GM19372 (cell line): ENCODE data around the gene DUSP9.

Source experiments
- ATAC-seq: cut with Tn5 transposase; IDR thresholded peaks from one replicate; pipeline ENCODE4 v1.9.1; 2021; ENCODE audit warnings: mild to moderate bottlenecking, low read depth, moderate library complexity; ENCODE audit not compliant: unreplicated experiment

The DUSP9 gene

GRCh38 chrX:153645921-153646488 lies 998 bp upstream of the DUSP9 start:
- no peak for ATAC-seq

DNA sequence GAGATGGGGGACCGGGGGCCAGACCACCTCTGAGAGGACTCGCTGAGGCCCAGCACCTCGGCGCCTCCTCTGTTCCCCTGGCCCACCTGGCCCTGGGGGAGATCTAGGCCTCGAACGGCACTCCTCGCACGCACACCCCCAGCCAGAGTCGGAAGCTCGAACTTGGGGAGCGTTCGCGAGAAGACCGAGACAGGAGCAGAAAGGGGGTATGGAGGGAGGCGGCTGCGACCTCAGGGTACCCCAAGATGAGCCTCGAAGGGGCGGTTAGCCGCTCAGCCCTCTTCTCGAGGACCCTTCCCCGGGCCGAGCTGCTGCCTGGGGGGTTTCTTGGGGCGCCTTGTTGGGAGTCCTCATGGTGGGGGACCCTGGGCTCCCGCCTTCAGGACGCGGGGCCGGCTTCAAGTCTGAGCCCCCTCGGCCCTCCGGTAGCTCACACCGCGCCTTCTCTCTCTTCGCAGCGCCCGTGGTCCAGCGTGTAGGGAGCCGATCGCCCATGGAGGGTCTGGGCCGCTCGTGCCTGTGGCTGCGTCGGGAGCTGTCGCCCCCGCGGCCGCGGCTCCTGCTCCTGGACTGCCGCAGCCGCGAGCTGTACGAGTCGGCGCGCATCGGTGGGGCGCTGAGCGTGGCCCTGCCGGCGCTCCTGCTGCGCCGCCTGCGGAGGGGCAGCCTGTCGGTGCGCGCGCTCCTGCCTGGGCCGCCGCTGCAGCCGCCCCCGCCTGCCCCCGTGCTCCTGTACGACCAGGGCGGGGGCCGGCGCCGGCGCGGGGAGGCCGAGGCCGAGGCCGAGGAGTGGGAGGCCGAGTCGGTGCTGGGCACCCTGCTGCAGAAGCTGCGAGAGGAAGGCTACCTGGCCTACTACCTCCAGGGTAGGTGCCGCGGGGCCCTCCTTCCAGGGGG lies 706 bp downstream of the DUSP9 start:
- no peak for ATAC-seq

GRCh38 chrX:153648358-153649177 lies 1.6 kb downstream of the DUSP9 start:
- no peak for ATAC-seq

- ATAC-seq = no peak
These were observed 2.3 kb downstream of the DUSP9 start for GRCh38 chrX:153649178-153649914.

DNA sequence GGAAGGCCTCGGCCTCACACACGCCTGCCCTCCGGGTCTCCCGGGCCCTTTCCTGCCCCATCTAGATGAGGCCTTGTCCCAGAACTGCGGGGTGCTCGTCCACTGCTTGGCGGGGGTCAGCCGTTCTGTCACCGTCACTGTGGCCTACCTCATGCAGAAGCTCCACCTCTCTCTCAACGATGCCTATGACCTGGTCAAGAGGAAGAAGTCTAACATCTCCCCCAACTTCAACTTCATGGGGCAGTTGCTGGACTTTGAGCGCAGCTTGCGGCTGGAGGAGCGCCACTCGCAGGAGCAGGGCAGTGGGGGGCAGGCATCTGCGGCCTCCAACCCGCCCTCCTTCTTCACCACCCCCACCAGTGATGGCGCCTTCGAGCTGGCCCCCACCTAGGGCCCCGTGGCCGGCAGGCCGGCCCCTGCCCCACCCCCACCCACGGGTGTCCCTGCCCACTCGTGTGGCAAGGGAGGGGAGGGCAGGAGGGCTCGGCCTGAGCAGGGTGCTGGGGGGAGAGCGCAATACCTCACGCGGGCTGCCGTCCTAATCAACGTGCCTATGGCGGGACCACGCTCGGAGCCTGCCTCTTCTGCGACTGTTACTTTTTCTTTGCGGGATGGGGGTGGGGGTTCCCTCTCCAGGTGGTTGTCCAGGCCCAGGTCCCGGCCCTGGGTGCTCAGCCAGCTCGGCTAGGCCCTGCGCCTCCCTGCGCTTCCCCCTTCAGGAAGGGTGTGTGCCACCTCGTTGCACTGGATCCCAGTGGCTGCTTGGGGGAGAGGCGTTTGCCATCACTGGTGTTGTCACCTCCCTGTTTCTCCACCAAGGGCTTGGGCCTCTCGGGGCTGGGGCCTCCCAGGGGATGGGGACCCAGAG lies 3.1 kb downstream of the DUSP9 start:
- ATAC-seq = no peak

DNA sequence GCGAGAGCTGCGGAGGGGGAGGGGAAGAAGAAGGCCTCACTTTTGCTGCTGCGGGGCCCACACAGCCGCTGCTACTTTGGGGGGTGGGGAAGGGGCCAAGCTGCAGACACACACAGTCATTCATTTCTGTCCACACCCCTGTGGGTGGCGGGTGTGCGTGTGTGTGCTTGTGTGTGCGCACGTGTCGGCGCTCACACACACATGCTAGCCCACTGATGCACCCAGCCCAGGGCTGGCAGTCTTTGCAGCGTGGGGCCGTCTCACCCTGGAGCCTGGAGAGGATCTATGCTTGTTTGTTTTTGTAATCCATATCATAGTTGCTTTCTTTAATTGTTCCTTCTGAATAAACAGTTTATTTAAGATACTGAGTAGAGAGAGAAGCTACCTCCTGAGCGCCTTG lies 4.0 kb downstream of the DUSP9 start:
- no peak for ATAC-seq

- no peak for ATAC-seq
These were observed 4.6 kb downstream of the DUSP9 start for GRCh38 chrX:153651540-153652079.

- ATAC-seq = no peak
These were observed 6.6 kb downstream of the DUSP9 start for GRCh38 chrX:153653556-153653955.

DNA sequence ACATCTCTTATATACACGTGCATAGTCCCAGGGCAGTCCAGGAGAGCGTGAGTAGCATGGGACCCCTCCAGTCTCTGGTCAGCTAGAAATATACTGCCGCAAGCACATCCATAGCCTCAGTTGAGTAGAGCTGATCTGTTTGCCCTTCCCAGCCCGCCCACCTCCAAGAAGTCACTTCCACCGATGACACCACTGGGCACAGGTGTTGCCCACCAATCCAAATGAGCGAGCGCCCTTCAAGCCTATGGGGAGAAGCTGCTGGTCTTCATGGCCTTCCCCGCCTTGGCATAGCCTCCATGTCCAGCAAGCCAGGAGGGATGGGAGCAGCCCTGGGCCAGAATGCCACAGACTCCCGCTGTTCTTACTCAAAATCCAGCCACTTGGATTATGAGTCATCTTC lies 10.2 kb downstream of the DUSP9 start:
- no peak for ATAC-seq

GRCh38 chrX:153659268-153659667 lies 12.3 kb downstream of the DUSP9 start:
- ATAC-seq = no peak

- ATAC-seq = no peak
These were observed 15.3 kb downstream of the DUSP9 start for GRCh38 chrX:153662266-153662665.

- ATAC-seq = no peak
These were observed 18.8 kb downstream of the DUSP9 start for GRCh38 chrX:153665726-153666306.

DNA sequence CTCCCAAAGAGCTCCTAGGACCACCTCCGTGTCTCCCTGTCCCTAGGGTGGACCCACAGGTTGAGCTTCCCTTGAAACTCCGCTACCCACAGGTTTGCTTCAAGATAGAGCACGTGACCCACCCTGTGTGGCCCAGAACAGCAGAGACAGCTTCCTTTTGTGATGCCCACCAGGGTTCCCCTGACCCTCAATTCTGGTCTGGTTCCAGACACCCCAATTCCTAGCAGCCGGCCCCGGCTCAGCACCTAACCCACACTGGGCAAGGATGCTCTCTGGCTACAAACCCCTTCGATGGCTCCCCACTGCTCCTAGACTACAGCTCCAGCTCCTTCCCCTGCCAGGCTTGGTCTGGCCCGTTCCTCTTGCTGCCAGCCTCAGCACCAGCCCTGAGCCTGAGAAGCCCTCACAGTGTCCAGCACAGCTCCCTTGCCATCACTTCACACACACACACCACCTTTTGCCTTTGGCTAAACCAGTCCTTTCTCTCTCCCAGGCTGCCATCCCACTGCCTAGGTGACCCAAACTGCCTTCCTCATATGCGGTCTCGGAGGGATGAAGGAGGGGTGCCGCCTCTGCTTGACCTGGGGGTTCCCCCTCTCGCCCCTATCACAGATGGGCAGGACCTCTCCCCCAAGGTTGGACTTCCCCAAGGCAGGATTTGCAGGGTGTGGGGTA lies 20.4 kb downstream of the DUSP9 start:
- ATAC-seq = no peak

GRCh38 chrX:153667956-153668396 lies 21.0 kb downstream of the DUSP9 start:
- ATAC-seq = no peak

GRCh38 chrX:153668423-153669173 lies 21.6 kb downstream of the DUSP9 start:
- ATAC-seq = no peak

- ATAC-seq = no peak
These were observed 22.3 kb downstream of the DUSP9 start for GRCh38 chrX:153669174-153669890.
